ENCODE results near the gene GOLGA6L22.
"Not testable (repeated sequence)": the region's sequence is repeated elsewhere in the genome, so short reads cannot be mapped to it uniquely, and the experiment has no call there.

GOLGA6L22 gene

GRCh38 chr15:22458603-22459002 lies at the start of gene GOLGA6L22:
Gene GOLGA6L22 (plus strand): TSS chr15:22458903. CDS start chr15:22458994, 91 bp downstream.
- not testable (repeated sequence) for DNase-seq

- not testable (repeated sequence) for DNase-seq
Observed at GRCh38 chr15:22417288-22417687, 41.4 kb upstream of the GOLGA6L22 start.

- not testable (repeated sequence) for DNase-seq
Observed at GRCh38 chr15:22417795-22418194, 40.9 kb upstream of the GOLGA6L22 start.

- not testable (repeated sequence) for DNase-seq
Observed at GRCh38 chr15:22418212-22418611, 40.5 kb upstream of the GOLGA6L22 start.

- not testable (repeated sequence) for DNase-seq
Observed at GRCh38 chr15:22418666-22419065, 40.0 kb upstream of the GOLGA6L22 start.

- DNase-seq: not testable (repeated sequence)
Observed at GRCh38 chr15:22420340-22420739, 38.4 kb upstream of the GOLGA6L22 start.

- DNase-seq: not testable (repeated sequence)
Observed at GRCh38 chr15:22429426-22429825, 29.3 kb upstream of the GOLGA6L22 start.

GRCh38 chr15:22431687-22432086 lies 27.0 kb upstream of the GOLGA6L22 start:
- not testable (repeated sequence) for DNase-seq

GRCh38 chr15:22494490-22495113 lies 35.9 kb downstream of the GOLGA6L22 start:
- DNase-seq: peak; percentile 46

- not testable (repeated sequence) for DNase-seq
Observed at GRCh38 chr15:22497200-22497599, 38.5 kb downstream of the GOLGA6L22 start.

GRCh38 chr15:22498220-22498925 lies 39.7 kb downstream of the GOLGA6L22 start:
- not testable (repeated sequence) for DNase-seq

- not testable (repeated sequence) for DNase-seq
Observed at GRCh38 chr15:22502272-22502671, 43.6 kb downstream of the GOLGA6L22 start.

GRCh38 chr15:22506959-22507358 lies 48.3 kb downstream of the GOLGA6L22 start:
- not testable (repeated sequence) for DNase-seq

GRCh38 chr15:22516140-22516539 lies 57.4 kb downstream of the GOLGA6L22 start:
- not testable (repeated sequence) for DNase-seq

Data from CD4-positive, alpha-beta T cell treated with Interleukin-12 subunit alpha and Interleukin-12 subunit beta, for 1 hour (primary cell).